K562 (cell line): ENCODE data around the gene HS6ST1. TPM values are rescaled to one million over a fixed set of nuclear protein-coding genes. Genes with fewer than 3 reads are reported as not detected.

Experiments
- ATAC-seq: fragments of 200-7000 bp; cut with Tn5 transposase; 3 replicates; pipeline ENCODE4 v1.9.1; 2020; ENCODE audit warnings: moderate library complexity
- BruUV-seq: library from RNA; stranded (reverse); fragments of 400-500 nt; replicated peaks from 2 replicates; lab custom pipeline; 2021; lab: Mats Ljungman, UMichigan
- CTCF ChIA-PET: fragments of 300-600 bp; formaldehyde crosslinking; extraction: SDS; loops from one replicate; lab custom pipeline; 2021; ENCODE audit warnings: low intra/inter-chr PET ratio; lab: Yijun Ruan, JAX
- POLR2A ChIA-PET: fragments of 300-600, 350-650 bp; sonication (Branson Sonifier 250); formaldehyde crosslinking; extraction: SDS; loops from one replicate; lab custom pipeline; 2021; ENCODE audit warnings: antibody characterized with exemption, inconsistent platforms; lab: Yijun Ruan, JAX
- DNase-seq, 4 experiments: peaks; one replicate each; pipeline versions ENCODE4 v3.0.0 to v3.0.0-alpha.2; 2011 to 2018; ENCODE audit warnings: low spot score in 3 of 4, mixed read lengths in 3 of 4; ENCODE audit errors: extremely low read depth in 1 of 4
- FAIRE-seq: peaks from 2 replicates; lab custom pipeline; 2011; peaks lifted over from hg19 to GRCh38; lab: Jason Lieb, UNC
- H2AFZ ChIP-seq: 2 replicates; pipeline ENCODE4 v1.6.0; 2011; ENCODE audit warnings: low read depth, low read length, control low read depth, inconsistent platforms
- H3K27ac ChIP-seq: fragments of 200-600 bp; 3 replicates; pipeline ENCODE4 v1.8.0; 2011; ENCODE audit warnings: low read depth, mild to moderate bottlenecking, control low read depth, inconsistent platforms, low read length, moderate library complexity, mixed read lengths; ENCODE audit errors: extremely low read depth
- H3K27me3 ChIP-seq, 2 experiments: fragments of 300-600 bp in 1 of 2; 2 replicates in 1 of 2; 3 replicates in 1 of 2; pipeline versions ENCODE4 v1.6.0 to v1.8.0; 2011; ENCODE audit warnings: inconsistent platforms in 2 of 2, low read length in 2 of 2, mild to moderate bottlenecking in 1 of 2, mixed read lengths in 1 of 2, moderate library complexity in 1 of 2; ENCODE audit not compliant: control insufficient read depth in 2 of 2, insufficient read depth in 2 of 2
- H3K36me3 ChIP-seq: fragments of 300-600 bp; 3 replicates; pipeline ENCODE4 v1.8.0; 2011; ENCODE audit warnings: mild to moderate bottlenecking, low read length, inconsistent platforms; ENCODE audit not compliant: control insufficient read depth, insufficient read depth
- H3K4me1 ChIP-seq, 2 experiments: fragments of 200-600 bp in 1 of 2; replicated peaks in 1 of 2; 2 replicates in 1 of 2; 3 replicates in 1 of 2; pipeline versions ENCODE4 v1.5.1 to v1.8.0; 2011; ENCODE audit warnings: inconsistent platforms in 2 of 2, low read length in 2 of 2, mild to moderate bottlenecking in 1 of 2, mixed read lengths in 1 of 2, moderate library complexity in 1 of 2; ENCODE audit not compliant: control insufficient read depth in 2 of 2, insufficient read depth in 2 of 2
- H3K4me2 ChIP-seq: 2 replicates; pipeline ENCODE4 v1.6.1; 2011; ENCODE audit warnings: low read length, control low read depth, inconsistent platforms, mixed read lengths; ENCODE audit not compliant: insufficient read depth
- H3K4me3 ChIP-seq: fragments of 200-600 bp; sonication (generic), shearing (Covaris generic); 2 replicates; pipeline ENCODE4 v1.5.1; 2016; ENCODE audit warnings: control low read depth, inconsistent platforms
- H3K79me2 ChIP-seq: fragments of 200-600 bp; 3 replicates; pipeline ENCODE4 v1.8.0; 2011; ENCODE audit warnings: low read length, inconsistent platforms; ENCODE audit not compliant: control insufficient read depth, insufficient read depth
- H3K9ac ChIP-seq, 2 experiments: 2 replicates each; pipeline versions ENCODE4 v1.6.0 to v1.6.1; 2011; ENCODE audit warnings: low read depth in 2 of 2, low read length in 2 of 2, control low read depth in 1 of 2, inconsistent platforms in 1 of 2, mild to moderate bottlenecking in 1 of 2, mixed read lengths in 1 of 2; ENCODE audit not compliant: insufficient read depth in 1 of 2
- H3K9me1 ChIP-seq: one replicate; pipeline ENCODE4 v1.6.0; 2011; ENCODE audit warnings: inconsistent platforms, mild to moderate bottlenecking, low read length, moderate library complexity; ENCODE audit not compliant: control insufficient read depth, insufficient read depth
- H3K9me3 ChIP-seq: replicated peaks from 2 replicates; pipeline ENCODE4 v1.5.1; 2011; ENCODE audit warnings: low read depth, low read length, inconsistent platforms; ENCODE audit not compliant: control insufficient read depth, insufficient read depth
- H4K20me1 ChIP-seq: replicated peaks from 2 replicates; pipeline ENCODE4 v1.6.1; 2011; ENCODE audit warnings: low read length, inconsistent platforms, mixed read lengths; ENCODE audit not compliant: control insufficient read depth, insufficient read depth
- CBFB ChIP-seq: sonication (generic); formaldehyde crosslinking; IDR thresholded peaks from 2 replicates; pipeline ENCODE4 v1.4.0; 2020; ENCODE audit warnings: mild to moderate bottlenecking, missing genetic modification reagents
- CBX3 ChIP-seq, 2 experiments: IDR thresholded peaks; 1 replicate in 1 of 2; 2 replicates in 1 of 2; pipeline ENCODE4 v1.6.1; 2012; ENCODE audit warnings: inconsistent platforms in 2 of 2, low read length in 2 of 2, borderline replicate concordance in 1 of 2, control low read depth in 1 of 2
- CHCHD3 ChIP-seq: fragments of 250-450 bp; sonication (Bioruptor Pico); IDR thresholded peaks from 2 replicates; pipeline ENCODE4 v2.1.2; 2022; ENCODE audit warnings: mild to moderate bottlenecking
- DACH1 ChIP-seq: fragments of 450-650 bp; IDR thresholded peaks from 2 replicates; pipeline ENCODE4 v1.6.1; 2018; ENCODE audit not compliant: partially characterized antibody
- EZH2 ChIP-seq: IDR thresholded peaks from 2 replicates; pipeline ENCODE4 v1.6.1; 2012; ENCODE audit warnings: low read depth, mild to moderate bottlenecking, inconsistent platforms, low read length, borderline replicate concordance
- NEUROD1 ChIP-seq: fragments of 150-350 bp; IDR thresholded peaks from 2 replicates; pipeline ENCODE4 v1.6.1; 2014; ENCODE audit warnings: borderline replicate concordance, low read length, low read depth; ENCODE audit not compliant: partially characterized antibody
- NR3C1 ChIP-seq: sonication (generic); formaldehyde crosslinking; IDR thresholded peaks from 2 replicates; pipeline ENCODE4 v1.8.1; 2022; ENCODE audit warnings: missing genetic modification reagents
- THRB ChIP-seq: fragments of 450-650 bp; formaldehyde crosslinking; conservative IDR thresholded peaks from 2 replicates; pipeline ENCODE4 v1.4.0; 2022; ENCODE audit warnings: mild to moderate bottlenecking, missing genetic modification characterization
- ZFX ChIP-seq: sonication (generic); formaldehyde crosslinking; IDR thresholded peaks from 2 replicates; pipeline ENCODE4 v1.8.0; 2022; ENCODE audit warnings: mild to moderate bottlenecking, missing genetic modification reagents, moderate library complexity
- ZNF12 ChIP-seq: sonication (generic); formaldehyde crosslinking; IDR thresholded peaks from 2 replicates; pipeline ENCODE4 v1.4.0; 2020; ENCODE audit warnings: mild to moderate bottlenecking, missing genetic modification reagents
- WGBS: fragments of 100-300 bp; shearing (Covaris generic); methylation state at CpG from one replicate; pipeline ENCODE4 v1.1.6; 2016; ENCODE audit warnings: low coverage, mixed read lengths; ENCODE audit not compliant: insufficient coverage; ENCODE audit errors: missing lambda C conversion rate; 5-methylcytosine and 5-hydroxymethylcytosine counted together
- in situ Hi-C: fragments of 300-500 bp; cut with MboI; formaldehyde crosslinking; loops from 4 replicates; pipeline ENCODE4 v1.15.0; 2018; ENCODE audit warnings: inconsistent platforms, mixed read lengths
- intact Hi-C: fragments of 100-400 bp; cut with micrococcal nuclease; formaldehyde crosslinking; loops from 2 replicates; pipeline ENCODE4 v1.14.2; 2022
- polyA plus RNA-seq, 8 experiments: library from polyadenylated mRNA; depleted of rRNA in 4 of 8; stranded (reverse) in 5 of 8; unstranded in 3 of 8; fragments of >200 nt; fragmentation: Nextera tagmentation in 2 of 8; fragmentation: Illumina TruSeq in 1 of 8; extraction: Ambion mirVana in 2 of 8; extraction: Trizol in 1 of 8; gene quantifications; 2 replicates each; pipeline versions ENCODE4 v1.2.1 to v1.2.3, GENCODE V29; 2011 to 2014; ENCODE audit warnings: inconsistent platforms in 1 of 8, missing spikeins in 1 of 8
- total RNA-seq, 7 experiments: library from RNA; depleted of rRNA in 6 of 7; stranded (reverse); fragments of >200 nt in 6 of 7; fragmentation: Illumina TruSeq in 2 of 7; extraction: Trizol in 2 of 7; gene quantifications; 2 replicates each; pipeline versions ENCODE4 v1.2.1 to v1.2.3, GENCODE V29; 2011 to 2021; ENCODE audit warnings: low replicate concordance in 1 of 7
- TF ChIP-seq, protein P1 (sequence below): fragments of 250-450 bp; sonication (Bioruptor Pico); IDR thresholded peaks from 2 replicates; pipeline ENCODE4 v1.8.0; 2021; ENCODE audit warnings: mild to moderate bottlenecking, moderate library complexity
- TF ChIP-seq, protein P2 (sequence below): sonication (generic); formaldehyde crosslinking; IDR thresholded peaks from 2 replicates; pipeline ENCODE4 v1.8.1; 2023; ENCODE audit warnings: mild to moderate bottlenecking, missing genetic modification reagents
- TF ChIP-seq, protein P3 (sequence below): conservative IDR thresholded peaks from 2 replicates; pipeline ENCODE4 v1.6.1; 2011; ENCODE audit warnings: low read depth, mild to moderate bottlenecking, low read length; ENCODE audit not compliant: control insufficient read depth

HS6ST1 gene
- total and polyA plus RNA-seq, 9 of the 15 experiments (the other 6 are each of a cell fraction or from before 2014, with no cell fraction given): 0.06 to 7.4 (median 3.8) TPM

- TF ChIP-seq, protein P1, sequence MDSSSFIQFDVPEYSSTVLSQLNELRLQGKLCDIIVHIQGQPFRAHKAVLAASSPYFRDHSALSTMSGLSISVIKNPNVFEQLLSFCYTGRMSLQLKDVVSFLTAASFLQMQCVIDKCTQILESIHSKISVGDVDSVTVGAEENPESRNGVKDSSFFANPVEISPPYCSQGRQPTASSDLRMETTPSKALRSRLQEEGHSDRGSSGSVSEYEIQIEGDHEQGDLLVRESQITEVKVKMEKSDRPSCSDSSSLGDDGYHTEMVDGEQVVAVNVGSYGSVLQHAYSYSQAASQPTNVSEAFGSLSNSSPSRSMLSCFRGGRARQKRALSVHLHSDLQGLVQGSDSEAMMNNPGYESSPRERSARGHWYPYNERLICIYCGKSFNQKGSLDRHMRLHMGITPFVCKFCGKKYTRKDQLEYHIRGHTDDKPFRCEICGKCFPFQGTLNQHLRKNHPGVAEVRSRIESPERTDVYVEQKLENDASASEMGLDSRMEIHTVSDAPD (CRISPR knock-in tag): no peak
Measured at GRCh38 chr2:128317181-128317898, 1.3 kb downstream of the HS6ST1 start (continued).

DNA sequence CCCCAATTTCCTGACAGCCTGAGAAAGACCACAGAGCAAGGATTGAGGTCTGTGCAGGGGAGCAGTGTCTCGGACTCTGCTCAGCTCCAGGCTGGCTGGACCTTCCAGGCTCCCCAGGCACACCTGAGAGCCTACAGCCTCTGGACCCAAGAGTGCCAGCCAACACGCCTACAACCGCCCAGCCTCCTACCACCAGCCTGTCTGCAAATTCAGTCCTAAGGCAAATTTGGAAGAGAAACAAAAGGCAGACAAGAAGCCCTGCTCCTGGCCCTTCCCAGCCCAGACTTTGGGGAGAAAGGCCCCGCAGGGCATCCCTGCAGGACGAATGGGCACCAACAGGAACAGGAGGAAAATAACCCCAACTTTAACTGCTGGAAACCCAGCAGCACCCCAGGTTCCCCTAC lies 1.9 kb downstream of the HS6ST1 start:
- ATAC-seq (no peak), FAIRE-seq (no peak), DNase-seq (no peak)
- H3K4me3 ChIP-seq: no peak overlapping the region
- ChIA-PET POLR2A (interaction anchor here (0.7 to 0.9 kb wide), 2 partner anchors 13 to 1343 kb away, joined by 3 read pairs; no protein-coding TSS in a partner anchor), CTCF (no interaction called here)
- H3K9me1 ChIP-seq: peaks cover 4% of the 10 kb centered on the region
- no peak overlapping the region for H2AFZ ChIP-seq
- no peak overlapping the region for H3K27ac ChIP-seq
- peaks cover 2 to 54% of the 10 kb centered on the region in 2 experiments; a peak in 3 of 5 replicates for H3K4me1 ChIP-seq
- no peaks in the 10 kb centered on the region for H3K79me2 ChIP-seq
- H3K27me3 ChIP-seq: peaks cover 0 to 8% of the 10 kb centered on the region in 2 experiments; a peak in 1 of 5 replicates
- H3K9ac ChIP-seq: 0 out of 4 replicates have a peak overlapping the region, but pooled peaks of 1 of the 2 experiments have one; percentile 26
- BruUV-seq: no TSS peak
- no peak overlapping the region for H3K4me2 ChIP-seq
- no peaks in the 10 kb centered on the region for H3K36me3 ChIP-seq
- intact Hi-C loops (no loop called here), in situ Hi-C loops (no loop called here)
- no peaks in the 10 kb centered on the region for H3K9me3 ChIP-seq
- 81% methylated on average over 4 of the region's 5 CpGs for WGBS
- H4K20me1 ChIP-seq: peaks cover 46% of the 10 kb centered on the region
- TF ChIP-seq NEUROD1 (no peak), THRB (no peak), ZFX (CRISPR knock-in tag) (no peak), ZNF12 (no peak), DACH1 (no peak), EZH2 (no peak), NR3C1 (no peak), CBFB (CRISPR knock-in tag) (no peak), CBX3 (IDR thresholded peaks at IDR 0.05; ENCODE audit: borderline replicate concordance in 1 of 2, low read length in 2 of 2) (no peak), CHCHD3 (CRISPR knock-in tag) (no peak)
- TF ChIP-seq, protein P2, sequence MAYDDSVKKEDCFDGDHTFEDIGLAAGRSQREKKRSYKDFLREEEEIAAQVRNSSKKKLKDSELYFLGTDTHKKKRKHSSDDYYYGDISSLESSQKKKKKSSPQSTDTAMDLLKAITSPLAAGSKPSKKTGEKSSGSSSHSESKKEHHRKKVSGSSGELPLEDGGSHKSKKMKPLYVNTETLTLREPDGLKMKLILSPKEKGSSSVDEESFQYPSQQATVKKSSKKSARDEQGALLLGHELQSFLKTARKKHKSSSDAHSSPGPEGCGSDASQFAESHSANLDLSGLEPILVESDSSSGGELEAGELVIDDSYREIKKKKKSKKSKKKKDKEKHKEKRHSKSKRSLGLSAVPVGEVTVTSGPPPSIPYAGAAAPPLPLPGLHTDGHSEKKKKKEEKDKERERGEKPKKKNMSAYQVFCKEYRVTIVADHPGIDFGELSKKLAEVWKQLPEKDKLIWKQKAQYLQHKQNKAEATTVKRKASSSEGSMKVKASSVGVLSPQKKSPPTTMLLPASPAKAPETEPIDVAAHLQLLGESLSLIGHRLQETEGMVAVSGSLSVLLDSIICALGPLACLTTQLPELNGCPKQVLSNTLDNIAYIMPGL (CRISPR knock-in tag): no peak
- TF ChIP-seq, protein P3, sequence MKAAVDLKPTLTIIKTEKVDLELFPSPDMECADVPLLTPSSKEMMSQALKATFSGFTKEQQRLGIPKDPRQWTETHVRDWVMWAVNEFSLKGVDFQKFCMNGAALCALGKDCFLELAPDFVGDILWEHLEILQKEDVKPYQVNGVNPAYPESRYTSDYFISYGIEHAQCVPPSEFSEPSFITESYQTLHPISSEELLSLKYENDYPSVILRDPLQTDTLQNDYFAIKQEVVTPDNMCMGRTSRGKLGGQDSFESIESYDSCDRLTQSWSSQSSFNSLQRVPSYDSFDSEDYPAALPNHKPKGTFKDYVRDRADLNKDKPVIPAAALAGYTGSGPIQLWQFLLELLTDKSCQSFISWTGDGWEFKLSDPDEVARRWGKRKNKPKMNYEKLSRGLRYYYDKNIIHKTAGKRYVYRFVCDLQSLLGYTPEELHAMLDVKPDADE: no peak
